AG04450 (cell line): ENCODE results near the gene ABHD17B. TPM values are rescaled to one million over a fixed set of nuclear protein-coding genes. Genes with fewer than 3 reads are reported as not detected.

ENCODE experiments used
- CTCF ChIA-PET: fragments of 300-600, 350-600 bp; formaldehyde crosslinking; extraction: SDS; loops from one replicate; lab custom pipeline; 2022; ENCODE audit warnings: antibody characterized with exemption, inconsistent platforms; lab: Charles Lee
- POLR2A ChIA-PET: fragments of 350-600 bp; formaldehyde crosslinking; extraction: SDS; loops from one replicate; lab custom pipeline; 2021; ENCODE audit warnings: antibody characterized with exemption, inconsistent platforms; lab: Yijun Ruan, JAX
- DNase-seq: peaks from one replicate; pipeline ENCODE4 v3.0.0-alpha.2; 2011; ENCODE audit warnings: low read depth, low spot score
- H3K27ac ChIP-seq: one replicate; pipeline ENCODE4 v1.5.1; 2012; ENCODE audit warnings: low read depth, low read length, control low read depth
- H3K27me3 ChIP-seq: one replicate; pipeline ENCODE4 v1.6.0; 2012; ENCODE audit warnings: low read length; ENCODE audit not compliant: control insufficient read depth, insufficient read depth
- H3K4me3 ChIP-seq: 2 replicates; pipeline ENCODE4 v1.5.1; 2011; ENCODE audit warnings: mild to moderate bottlenecking, low read depth, low read length, control low read depth
- H3K9me3 ChIP-seq: 2 replicates; pipeline ENCODE4 v1.5.1; 2012; ENCODE audit warnings: low read length; ENCODE audit not compliant: control insufficient read depth, insufficient read depth
- polyA plus RNA-seq: library from polyadenylated mRNA; depleted of rRNA; stranded (reverse); fragments of >200 nt; gene quantifications from 2 replicates; pipeline ENCODE4 v1.2.3, GENCODE V29; 2011
- TF ChIP-seq, protein P1 (sequence below): IDR thresholded peaks from 2 replicates; pipeline ENCODE4 v1.5.1; 2011; ENCODE audit warnings: low read depth, low read length, control low read depth, inconsistent platforms

Gene ABHD17B
- polyA plus RNA-seq, 1 experiment = 15.3 TPM

GRCh38 chr9:71941060-71941568 is 30.1 kb upstream of the ABHD17B start:
- Histone ChIP-seq H3K9me3 (no peaks in the 10 kb centered on the region), H3K4me3 (no peak overlapping the region), H3K27me3 (no peaks in the 10 kb centered on the region), H3K27ac (no peak overlapping the region)
- ChIA-PET POLR2A (no interaction called here), CTCF (no interaction called here)
- TF ChIP-seq, protein P1, sequence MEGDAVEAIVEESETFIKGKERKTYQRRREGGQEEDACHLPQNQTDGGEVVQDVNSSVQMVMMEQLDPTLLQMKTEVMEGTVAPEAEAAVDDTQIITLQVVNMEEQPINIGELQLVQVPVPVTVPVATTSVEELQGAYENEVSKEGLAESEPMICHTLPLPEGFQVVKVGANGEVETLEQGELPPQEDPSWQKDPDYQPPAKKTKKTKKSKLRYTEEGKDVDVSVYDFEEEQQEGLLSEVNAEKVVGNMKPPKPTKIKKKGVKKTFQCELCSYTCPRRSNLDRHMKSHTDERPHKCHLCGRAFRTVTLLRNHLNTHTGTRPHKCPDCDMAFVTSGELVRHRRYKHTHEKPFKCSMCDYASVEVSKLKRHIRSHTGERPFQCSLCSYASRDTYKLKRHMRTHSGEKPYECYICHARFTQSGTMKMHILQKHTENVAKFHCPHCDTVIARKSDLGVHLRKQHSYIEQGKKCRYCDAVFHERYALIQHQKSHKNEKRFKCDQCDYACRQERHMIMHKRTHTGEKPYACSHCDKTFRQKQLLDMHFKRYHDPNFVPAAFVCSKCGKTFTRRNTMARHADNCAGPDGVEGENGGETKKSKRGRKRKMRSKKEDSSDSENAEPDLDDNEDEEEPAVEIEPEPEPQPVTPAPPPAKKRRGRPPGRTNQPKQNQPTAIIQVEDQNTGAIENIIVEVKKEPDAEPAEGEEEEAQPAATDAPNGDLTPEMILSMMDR = no peak
- DNase-seq = no peak

- ChIA-PET POLR2A (no interaction called here), CTCF (interaction anchor here (0.6 kb wide), 1 partner anchor 1031 kb away, joined by 3 read pairs; no protein-coding TSS in a partner anchor)
- Histone ChIP-seq H3K4me3 (no peak overlapping the region), H3K27me3 (no peaks in the 10 kb centered on the region), H3K27ac (no peak overlapping the region), H3K9me3 (no peaks in the 10 kb centered on the region)
- DNase-seq = no peak
- TF ChIP-seq, protein P1 = no peak
Observed at GRCh38 chr9:71937898-71938297, 26.9 kb upstream of the ABHD17B start.

- TF ChIP-seq, protein P1 = no peak
- DNase-seq = no peak
- ChIA-PET CTCF (no interaction called here), POLR2A (no interaction called here)
- Histone ChIP-seq H3K27me3 (no peaks in the 10 kb centered on the region), H3K4me3 (no peak overlapping the region), H3K9me3 (no peaks in the 10 kb centered on the region), H3K27ac (no peak overlapping the region)
Observed at GRCh38 chr9:71937070-71937625, 26.2 kb upstream of the ABHD17B start.

DNA sequence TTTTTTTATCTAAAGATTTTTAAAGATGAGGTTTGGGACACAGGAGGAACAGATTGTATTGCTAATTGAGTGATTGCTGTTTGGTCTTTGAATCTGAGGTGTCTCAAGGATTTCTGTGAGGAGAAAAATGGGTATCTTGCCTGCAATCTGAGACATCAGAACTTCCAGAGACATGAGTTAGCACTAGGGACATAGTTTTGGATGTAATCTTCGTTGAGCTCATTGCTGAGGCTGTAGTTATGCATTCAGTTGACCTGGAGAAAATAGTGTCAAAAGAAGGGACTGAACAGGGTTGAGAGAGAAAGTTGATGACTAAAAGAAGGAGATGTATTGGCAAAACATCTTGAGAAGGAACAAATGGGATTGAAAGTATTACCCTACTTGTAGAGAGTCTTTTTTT is 25.1 kb upstream of the ABHD17B start:
- ChIA-PET POLR2A (no interaction called here), CTCF (interaction anchor here (0.6 to 1.0 kb wide), 3 partner anchors 10 to 117 kb away, joined by 3 to 11 read pairs (median 3); no protein-coding TSS in a partner anchor)
- DNase-seq = no peak
- H3K9me3 ChIP-seq = no peaks in the 10 kb centered on the region
- H3K27ac ChIP-seq = no peak overlapping the region
- H3K27me3 ChIP-seq = no peaks in the 10 kb centered on the region
- TF ChIP-seq, protein P1 = no peak
- no peak overlapping the region for H3K4me3 ChIP-seq

DNA sequence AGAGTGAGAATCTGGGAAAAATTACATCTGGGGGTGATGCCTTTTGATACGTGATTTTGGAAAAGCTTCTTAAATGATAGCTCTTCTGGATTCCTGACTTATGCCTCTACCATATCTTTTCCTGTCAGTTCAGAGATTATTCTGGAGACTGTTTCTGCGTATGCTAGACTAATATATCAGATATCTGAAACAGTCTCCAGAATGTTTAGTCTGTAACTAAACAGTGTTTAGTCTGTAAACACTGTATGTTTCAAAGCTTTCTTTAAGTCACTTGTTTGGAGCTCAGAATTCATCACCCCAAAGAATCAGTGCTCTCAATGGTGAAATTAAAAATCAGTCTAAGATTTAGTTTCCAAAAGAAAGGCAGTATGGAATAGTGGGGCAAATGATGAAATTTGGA is 20.2 kb upstream of the ABHD17B start:
- ChIA-PET POLR2A (interaction anchor here (0.6 to 1.3 kb wide), 2 partner anchors 13 to 20 kb away, joined by 4 to 5 read pairs; partner anchors contain the start of genes ABHD17B and C9orf85), CTCF (interaction anchor here (0.8 to 1.1 kb wide), 2 partner anchors 93 to 124 kb away, joined by 4 to 5 read pairs; no protein-coding TSS in a partner anchor)
- Histone ChIP-seq H3K27ac (no peak overlapping the region), H3K9me3 (no peaks in the 10 kb centered on the region), H3K4me3 (no peak overlapping the region), H3K27me3 (no peaks in the 10 kb centered on the region)
- DNase-seq = no peak
- TF ChIP-seq, protein P1 = no peak
